Mucosa of descending colon (tissue), 3 donors: Measurements from ENCODE around the gene IGLL5. TPM values are rescaled to one million over a fixed set of nuclear protein-coding genes. Genes with fewer than 3 reads are reported as not detected.

Experiments
- ATAC-seq: fragments of 200-7000 bp; cut with Tn5 transposase; one replicate; pipeline ENCODE4 v1.9.1; 2020; ENCODE audit warnings: mild to moderate bottlenecking, moderate library complexity
- DNase-seq, 3 donors: peaks; one replicate each; pipeline ENCODE4 v3.0.0-alpha.2; 2020
- H3K36me3 ChIP-seq: fragments of 200-600 bp; one replicate; pipeline ENCODE4 v1.8.0; 2021; ENCODE audit warnings: low read depth, mild to moderate bottlenecking
- H3K4me1 ChIP-seq: fragments of 200-600 bp; one replicate; pipeline ENCODE4 v1.8.0; 2021; ENCODE audit warnings: low read depth, mild to moderate bottlenecking
- H3K4me3 ChIP-seq: fragments of 200-600 bp; one replicate; pipeline ENCODE4 v1.8.0; 2021; ENCODE audit warnings: mild to moderate bottlenecking
- H3K9me3 ChIP-seq: fragments of 200-600 bp; one replicate; pipeline ENCODE4 v1.8.0; 2021; ENCODE audit warnings: mild to moderate bottlenecking
- CTCF ChIP-seq: fragments of 200-600 bp; IDR thresholded peaks from one replicate; pipeline ENCODE4 v1.8.0; 2022; ENCODE audit warnings: antibody characterized with exemption, mild to moderate bottlenecking
- intact Hi-C, 2 donors: fragments of 100-400 bp; cut with DNase I in 1 of 2; cut with micrococcal nuclease in 1 of 2; formaldehyde crosslinking; loops; one replicate each; pipeline versions ENCODE4 v1.11.0 to v1.11.1; 2022; cut with DNase I, micrococcal nuclease
- total RNA-seq, 3 donors: library from RNA; stranded (reverse); fragmentation: NEBNext Ultra II Directional in 2 of 3; extraction: Animal tissue kit (Norgen Biotek cat#: 25700) in 2 of 3; gene quantifications; one replicate each; pipeline versions ENCODE4 v1.2.1 to v1.2.4, GENCODE V29; 2021 to 2023
- donor health status: DM: no; HTN: no; CAD: no; lungs with moderate emphysema.
- donor health status: DM: no; HTN: no; CAD: no.
- donor health status: DM: no; HTN: yes; CAD: no.

The IGLL5 gene
- total RNA-seq, 3 donors from 2014 or later: 14.1 to 32.8 (median 16.1) TPM

GRCh38 chr22:22936180-22936914 is 48.7 kb downstream of the IGLL5 start:
- no peak overlapping the region for H3K4me3 ChIP-seq
- intact Hi-C loops: no loop called here
- H3K4me1 ChIP-seq: no peaks in the 10 kb centered on the region
- H3K36me3 ChIP-seq: no peaks in the 10 kb centered on the region
- no peak for TF ChIP-seq CTCF
- ATAC-seq (no peak), DNase-seq (no peak)
- no peaks in the 10 kb centered on the region for H3K9me3 ChIP-seq

- Histone ChIP-seq H3K9me3 (no peaks in the 10 kb centered on the region), H3K4me1 (no peaks in the 10 kb centered on the region), H3K4me3 (no peak overlapping the region), H3K36me3 (no peaks in the 10 kb centered on the region)
- no peak for TF ChIP-seq CTCF
- intact Hi-C loops: no loop called here
- DNase-seq (peak in 1 of 3 donors; percentile 5), ATAC-seq (no peak)
Observed at GRCh38 chr22:22936915-22937656, 49.5 kb downstream of the IGLL5 start.

GRCh38 chr22:22937894-22938480 is 50.4 kb downstream of the IGLL5 start:
- ATAC-seq: no peak
- no peak for DNase-seq
- Histone ChIP-seq H3K4me1 (no peaks in the 10 kb centered on the region), H3K36me3 (no peaks in the 10 kb centered on the region), H3K9me3 (no peaks in the 10 kb centered on the region), H3K4me3 (no peak overlapping the region)
- intact Hi-C loops: no loop called here
- TF ChIP-seq CTCF: no peak

- Histone ChIP-seq H3K9me3 (no peaks in the 10 kb centered on the region), H3K4me3 (no peak overlapping the region), H3K4me1 (no peaks in the 10 kb centered on the region), H3K36me3 (no peaks in the 10 kb centered on the region)
- DNase-seq (peak in 1 of 3 donors; percentile 9), ATAC-seq (no peak)
- TF ChIP-seq CTCF: no peak
- intact Hi-C loops: no loop called here
Observed at GRCh38 chr22:22938672-22939587, 51.3 kb downstream of the IGLL5 start.
